GM19238 (cell line): ENCODE measurements around the gene MED16.
"Not testable (repeated sequence)": the region's sequence is repeated elsewhere in the genome, so short reads cannot be mapped to it uniquely, and the experiment has no call there.

ENCODE experiments used
- DNase-seq: peaks from one replicate; pipeline ENCODE4 v3.0.0; 2011; ENCODE audit warnings: low spot score; ENCODE audit not compliant: insufficient read length

Gene MED16

DNA sequence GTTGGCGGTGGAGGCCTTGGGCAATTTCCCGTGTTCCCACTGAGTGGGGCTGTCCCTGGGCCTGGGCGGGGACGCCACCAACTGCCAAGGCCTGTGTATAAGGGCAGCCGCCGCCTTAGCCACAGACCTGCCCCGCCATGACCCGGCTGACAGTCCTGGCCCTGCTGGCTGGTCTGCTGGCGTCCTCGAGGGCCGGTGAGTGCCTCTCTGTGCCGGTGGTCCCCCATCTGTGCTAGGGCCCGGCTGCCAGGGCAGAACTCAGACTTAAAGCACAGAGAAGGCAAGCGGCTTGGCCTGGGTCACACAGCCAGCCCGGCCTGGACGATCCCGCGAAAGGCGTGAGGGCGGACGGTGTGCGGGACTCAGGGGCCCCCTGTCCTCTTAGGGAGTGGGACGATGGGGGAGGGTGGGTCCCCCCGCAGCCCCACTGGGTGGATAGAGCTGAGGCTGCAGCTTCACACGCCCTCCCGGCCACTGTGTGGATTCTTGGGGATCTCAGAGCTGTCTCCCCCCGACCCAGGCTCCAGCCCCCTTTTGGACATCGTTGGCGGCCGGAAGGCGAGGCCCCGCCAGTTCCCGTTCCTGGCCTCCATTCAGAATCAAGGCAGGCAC, 65.2 kb downstream of the MED16 start, which contains the start of gene AZU1:
AZU1 (plus strand) TSS at position 128 of the 612 bp plus-strand sequence; CDS start at position 138, 10 bp downstream.
- no peak for DNase-seq

DNA sequence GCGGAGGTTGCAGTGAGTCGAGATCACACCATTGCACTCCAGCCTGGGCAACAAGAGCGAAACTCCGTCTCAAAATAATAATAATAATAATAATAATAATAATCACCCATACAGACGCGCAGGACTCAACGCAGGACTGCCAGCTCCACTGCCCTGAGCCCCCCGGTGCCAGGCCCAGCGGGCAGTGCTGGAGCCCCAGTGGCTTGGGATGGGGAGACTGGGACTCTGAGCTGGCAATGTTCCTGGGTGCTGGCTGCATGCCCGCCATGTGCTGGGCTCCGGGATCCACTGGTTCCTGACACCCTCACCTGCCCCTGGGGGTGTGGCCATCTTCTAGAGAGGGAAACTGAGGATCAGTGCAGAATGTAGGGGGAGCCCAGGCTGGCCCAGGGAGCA, 65.7 kb downstream of the MED16 start:
- no peak for DNase-seq

DNA sequence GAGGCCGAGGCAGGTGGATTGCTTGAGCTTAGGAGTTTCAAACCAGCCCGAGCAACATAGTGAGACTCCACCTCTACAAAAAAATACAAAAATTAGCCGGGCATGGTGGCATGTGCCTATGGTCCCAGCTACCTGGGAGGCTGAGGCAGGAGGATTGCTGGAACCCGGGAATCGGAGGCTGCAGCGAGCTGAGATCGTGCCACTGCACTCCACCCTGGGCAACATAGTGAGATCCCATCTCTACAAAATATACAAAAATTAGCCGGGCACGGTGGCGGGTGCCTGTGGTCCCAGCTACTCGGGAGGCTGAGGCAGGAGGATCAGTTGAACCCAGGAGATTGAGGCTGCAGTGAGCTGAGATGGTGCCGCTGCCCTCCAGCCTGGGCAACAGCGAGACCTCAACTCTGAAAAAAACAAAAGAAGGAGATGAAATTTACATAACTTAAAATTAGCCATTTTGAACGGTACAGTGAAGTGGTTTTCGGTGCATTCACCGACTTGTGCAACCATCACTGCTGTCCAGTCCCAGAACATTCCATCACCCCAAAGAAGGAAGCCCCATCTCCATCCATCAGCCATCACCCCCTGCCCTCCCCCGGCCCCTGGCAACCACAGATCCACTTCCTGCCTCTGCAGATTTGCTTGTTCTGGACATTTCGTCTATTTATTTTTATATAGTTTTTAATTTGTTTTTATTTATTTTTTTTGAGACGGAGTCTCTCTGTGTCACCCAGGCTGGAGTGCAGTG, 66.9 kb downstream of the MED16 start:
- DNase-seq, result no peak

DNA sequence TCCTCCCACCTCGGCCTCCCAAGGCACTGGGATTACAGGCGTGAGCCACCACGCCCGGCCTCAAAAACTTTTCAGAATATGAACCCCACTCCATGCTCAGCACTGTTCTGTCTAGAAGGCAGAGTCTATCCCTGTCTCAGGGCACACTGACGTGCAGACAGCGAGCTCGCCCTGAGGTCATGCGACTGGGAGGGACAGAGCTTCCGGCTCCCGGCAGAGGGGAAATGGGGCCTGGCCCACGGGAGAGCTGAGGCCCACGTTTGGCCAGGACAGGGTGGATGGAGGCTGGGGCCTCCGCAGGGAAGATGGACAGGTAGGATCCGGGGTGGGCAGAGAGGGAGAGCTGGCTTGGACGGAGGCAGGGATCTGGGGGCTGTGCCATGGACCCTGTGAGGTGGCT, 68.1 kb downstream of the MED16 start:
- no peak for DNase-seq

DNA sequence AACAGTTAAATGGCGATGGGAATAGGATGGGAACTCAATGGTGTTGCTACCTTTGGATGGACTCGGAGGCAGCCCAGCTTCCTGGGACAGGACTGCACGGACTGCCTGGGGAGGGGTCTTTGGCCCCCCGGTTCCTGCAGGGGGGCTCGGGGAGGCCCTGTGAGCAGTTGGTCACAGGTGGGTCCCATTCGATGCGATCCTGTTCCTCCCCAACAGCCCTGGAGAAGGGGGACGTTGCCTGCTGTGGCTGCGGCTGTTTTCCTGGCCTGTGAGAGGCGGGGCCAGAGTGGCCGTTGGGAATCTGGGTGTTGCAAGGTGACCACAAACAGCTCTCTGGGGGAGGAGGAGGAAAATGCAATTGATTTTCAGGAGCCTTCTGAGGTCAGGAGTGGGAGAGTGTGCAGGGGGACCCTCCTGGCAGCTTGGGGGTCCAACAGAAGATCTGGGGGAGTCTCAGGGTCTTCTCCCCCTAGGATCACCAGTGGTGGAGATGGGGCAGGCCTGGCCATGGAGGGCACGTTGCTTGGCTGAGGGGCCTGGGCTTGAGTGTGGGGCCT, 69.3 kb downstream of the MED16 start:
- DNase-seq, result no peak

DNA sequence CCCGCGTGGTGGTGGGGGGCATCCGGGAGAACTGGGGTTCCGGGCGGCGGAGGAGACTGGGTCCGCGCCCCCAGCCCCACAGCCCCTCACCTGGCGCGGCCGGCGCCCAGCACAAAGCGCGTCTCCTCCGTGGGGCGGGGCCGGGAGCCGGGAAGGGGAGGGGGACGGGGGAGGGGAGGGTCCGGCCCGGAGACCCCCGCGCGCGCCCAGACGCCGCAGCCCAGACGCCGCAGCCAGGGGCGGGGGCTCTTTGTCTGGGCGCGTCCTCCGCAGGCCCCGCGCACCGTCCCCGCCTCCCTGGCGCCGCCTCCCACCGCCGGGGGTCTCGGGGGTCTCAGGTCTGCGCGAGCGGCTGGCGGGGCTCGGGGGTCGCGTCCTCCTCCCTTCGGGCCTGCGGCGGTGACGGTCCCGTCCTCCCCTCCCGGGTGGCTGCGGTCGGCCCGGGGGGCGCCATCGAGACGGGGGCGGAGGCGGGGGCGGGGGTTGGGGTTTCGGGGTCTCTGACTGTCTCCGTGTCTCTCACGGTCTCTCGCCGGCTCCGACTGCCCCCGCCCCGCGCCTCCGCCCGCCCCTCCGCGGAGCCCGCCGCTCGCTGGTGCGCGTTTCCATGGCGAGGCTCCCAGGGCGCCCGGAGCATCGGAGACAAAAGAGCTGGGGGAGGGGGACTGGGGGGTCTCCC, 71.0 kb downstream of the MED16 start, which contains the start of gene PLPPR3:
PLPPR3 (minus strand) TSS at position 131 of the 679 bp plus-strand sequence. CDS start 396 bp downstream, outside the sequence.
- no peak for DNase-seq

DNA sequence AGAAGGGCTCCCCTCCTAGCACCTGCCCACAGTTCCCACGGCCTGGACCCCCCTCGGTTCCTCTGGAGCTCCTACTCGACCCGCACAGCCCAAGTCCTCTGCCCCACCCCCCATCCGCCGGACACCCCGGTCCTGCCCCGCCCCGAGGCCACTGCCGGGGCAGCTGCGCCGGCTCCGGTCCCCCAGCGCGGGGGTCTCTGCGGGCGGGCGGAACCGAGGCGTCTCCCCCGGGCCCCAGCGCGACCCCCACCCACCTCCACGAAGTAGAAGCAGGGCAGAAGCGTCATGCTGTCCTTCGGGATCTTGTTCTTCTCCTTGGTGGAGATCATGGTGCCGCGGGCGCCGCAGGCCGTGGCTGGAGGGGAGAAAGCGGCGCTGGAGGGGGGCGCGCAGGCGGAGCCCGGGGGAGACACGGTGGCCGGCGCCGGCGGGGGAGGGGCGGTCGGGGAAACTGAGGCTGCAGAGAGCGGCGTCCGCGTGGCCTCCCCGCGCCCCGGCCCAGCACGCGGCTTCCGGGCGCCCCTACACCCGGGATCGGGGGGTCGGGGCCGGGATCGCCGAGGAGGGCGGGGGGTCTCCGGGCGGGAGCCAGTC, 71.7 kb downstream of the MED16 start:
- DNase-seq, result no peak

DNA sequence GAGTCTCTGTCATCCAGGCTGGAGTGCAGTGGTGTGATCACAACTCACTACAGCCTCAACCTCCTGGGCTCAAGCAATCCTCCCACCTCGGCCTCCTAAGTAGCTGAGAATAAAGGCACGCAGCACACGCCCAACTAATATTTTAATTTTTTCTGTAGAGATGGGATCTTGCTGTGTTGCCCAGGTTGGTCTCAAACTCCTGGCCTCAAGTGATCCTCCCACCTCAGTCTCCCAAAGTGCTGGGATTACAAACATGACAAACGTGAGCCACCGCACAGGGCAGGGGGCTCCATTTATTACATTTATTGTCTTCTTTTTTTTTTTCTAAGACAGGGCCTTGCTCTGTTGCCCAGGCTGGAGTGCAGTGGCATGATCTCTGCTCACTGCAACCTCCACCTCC, 72.8 kb downstream of the MED16 start:
- not testable (repeated sequence) for DNase-seq
